H9 (cell line): Measurements from ENCODE around the gene MRPL37. TPM values are rescaled to one million over a fixed set of nuclear protein-coding genes. Genes with fewer than 3 reads are reported as not detected.

Experiments used
- DNase-seq: peaks from one replicate; pipeline ENCODE4 v3.0.0-alpha.2; 2017
- H2AFZ ChIP-seq: one replicate; pipeline ENCODE4 v1.6.1; 2013; ENCODE audit warnings: mild to moderate bottlenecking, low read length, control low read depth, moderate library complexity
- H2AK5ac ChIP-seq: 2 replicates; pipeline ENCODE4 v1.6.1; 2013; ENCODE audit warnings: low read length, control low read depth, mixed read lengths; ENCODE audit not compliant: insufficient read length
- H2BK120ac ChIP-seq: one replicate; pipeline ENCODE4 v1.6.1; 2013; ENCODE audit warnings: low read depth, mild to moderate bottlenecking, low read length, control low read depth, inconsistent platforms; ENCODE audit not compliant: poor library complexity, severe bottlenecking
- H2BK12ac ChIP-seq: 2 replicates; pipeline ENCODE4 v1.6.1; 2013; ENCODE audit warnings: low read length, control low read depth, mixed read lengths, low read depth; ENCODE audit not compliant: insufficient read length
- H2BK15ac ChIP-seq: 2 replicates; pipeline ENCODE4 v1.6.1; 2013; ENCODE audit warnings: low read depth, low read length, control low read depth
- H2BK20ac ChIP-seq: one replicate; pipeline ENCODE4 v1.6.1; 2013; ENCODE audit warnings: low read depth, mild to moderate bottlenecking, low read length, control low read depth, inconsistent platforms; ENCODE audit not compliant: poor library complexity, severe bottlenecking
- H2BK5ac ChIP-seq: 2 replicates; pipeline ENCODE4 v1.6.1; 2013; ENCODE audit warnings: low read length, control low read depth, mixed read lengths; ENCODE audit not compliant: insufficient read length
- H3K14ac ChIP-seq: 2 replicates; pipeline ENCODE4 v1.6.1; 2013; ENCODE audit warnings: low read length, control low read depth; ENCODE audit not compliant: insufficient read depth
- H3K18ac ChIP-seq: 2 replicates; pipeline ENCODE4 v1.6.1; 2013; ENCODE audit warnings: low read depth, mild to moderate bottlenecking, mixed read lengths, low read length, control low read depth; ENCODE audit not compliant: insufficient read length
- H3K23ac ChIP-seq: 2 replicates; pipeline ENCODE4 v1.6.1; 2013; ENCODE audit warnings: low read length, control low read depth, mixed read lengths, low read depth; ENCODE audit not compliant: insufficient read length
- H3K23me2 ChIP-seq: 2 replicates; pipeline ENCODE4 v1.6.1; 2013; ENCODE audit warnings: low read depth, mild to moderate bottlenecking, mixed read lengths, low read length, control low read depth; ENCODE audit not compliant: insufficient read length, poor library complexity, severe bottlenecking
- H3K27ac ChIP-seq: 2 replicates; pipeline ENCODE4 v1.5.1; 2013; ENCODE audit warnings: low read length, control low read depth, mixed read lengths, low read depth; ENCODE audit not compliant: insufficient read length
- H3K27me3 ChIP-seq: 2 replicates; pipeline ENCODE4 v1.6.1; 2013; ENCODE audit warnings: low read length, control low read depth, inconsistent platforms; ENCODE audit not compliant: insufficient read depth
- H3K4ac ChIP-seq: 2 replicates; pipeline ENCODE4 v1.6.1; 2013; ENCODE audit warnings: low read depth, mild to moderate bottlenecking, control low read depth, inconsistent platforms, low read length, moderate library complexity
- H3K4me1 ChIP-seq: 2 replicates; pipeline ENCODE4 v1.6.1; 2013; ENCODE audit warnings: low read length, control low read depth, inconsistent platforms; ENCODE audit not compliant: insufficient read depth
- H3K4me2 ChIP-seq: 2 replicates; pipeline ENCODE4 v1.6.1; 2013; ENCODE audit warnings: low read length, control low read depth, mixed read lengths; ENCODE audit not compliant: insufficient read length, insufficient read depth
- H3K56ac ChIP-seq: 2 replicates; pipeline ENCODE4 v1.6.1; 2013; ENCODE audit warnings: low read depth, mild to moderate bottlenecking, mixed read lengths, low read length, control low read depth; ENCODE audit not compliant: insufficient read length
- H3K79me1 ChIP-seq: 2 replicates; pipeline ENCODE4 v1.6.1; 2013; ENCODE audit warnings: low read depth, mild to moderate bottlenecking, moderate library complexity, low read length, control low read depth, inconsistent platforms; ENCODE audit not compliant: insufficient read depth, poor library complexity, severe bottlenecking
- H3K79me2 ChIP-seq: 2 replicates; pipeline ENCODE4 v1.6.1; 2013; ENCODE audit warnings: low read length, control low read depth, inconsistent platforms; ENCODE audit not compliant: insufficient read depth
- H3K9ac ChIP-seq: 2 replicates; pipeline ENCODE4 v1.6.1; 2013; ENCODE audit warnings: low read length, control low read depth, mixed read lengths; ENCODE audit not compliant: insufficient read length; ENCODE audit errors: extremely low read depth
- H3K9me3 ChIP-seq: one replicate; pipeline ENCODE4 v1.6.1; 2013; ENCODE audit warnings: low read depth, low read length, inconsistent platforms; ENCODE audit not compliant: control insufficient read depth
- H3T11ph ChIP-seq: one replicate; pipeline ENCODE4 v1.6.1; 2013; ENCODE audit warnings: mild to moderate bottlenecking, low read length, control low read depth, inconsistent platforms
- H4K20me1 ChIP-seq: one replicate; pipeline ENCODE4 v1.6.1; 2013; ENCODE audit not compliant: control insufficient read depth, insufficient read length, insufficient read depth
- H4K5ac ChIP-seq: 2 replicates; pipeline ENCODE4 v1.6.1; 2013; ENCODE audit warnings: low read depth, mild to moderate bottlenecking, mixed read lengths, low read length, control low read depth; ENCODE audit not compliant: insufficient read length
- H4K8ac ChIP-seq: replicated peaks from 2 replicates; pipeline ENCODE4 v1.6.1; 2013; ENCODE audit warnings: low read length, control low read depth, mixed read lengths, low read depth; ENCODE audit not compliant: insufficient read length
- H4K91ac ChIP-seq: 2 replicates; pipeline ENCODE4 v1.6.1; 2013; ENCODE audit warnings: low read depth, mild to moderate bottlenecking, moderate library complexity, mixed read lengths, low read length, control low read depth; ENCODE audit not compliant: insufficient read length
- H3K27ac Mint-ChIP-seq, 3 experiments: 2 replicates in 2 of 3; 3 replicates in 1 of 3; pipeline ENCODE4 v1.8.0; 2020 to 2021; ENCODE audit warnings: mixed read lengths in 3 of 3, mild to moderate bottlenecking in 1 of 3, moderate library complexity in 1 of 3
- H3K27me3 Mint-ChIP-seq: 2 replicates; pipeline ENCODE4 v1.8.0; 2021; ENCODE audit warnings: low read depth, mild to moderate bottlenecking, moderate library complexity, mixed read lengths
- H3K36me3 Mint-ChIP-seq, 3 experiments: 2 replicates in 2 of 3; 3 replicates in 1 of 3; pipeline ENCODE4 v1.8.0; 2020 to 2021; ENCODE audit warnings: low read depth in 3 of 3, mixed read lengths in 3 of 3; ENCODE audit not compliant: insufficient read depth in 1 of 3
- H3K4me1 Mint-ChIP-seq, 2 experiments: 2 replicates each; pipeline ENCODE4 v1.8.0; 2020; ENCODE audit warnings: mixed read lengths in 2 of 2
- H3K4me3 Mint-ChIP-seq, 2 experiments: 2 replicates in 1 of 2; 3 replicates in 1 of 2; pipeline ENCODE4 v1.8.0; 2020 to 2021; ENCODE audit warnings: mild to moderate bottlenecking in 2 of 2, mixed read lengths in 2 of 2, moderate library complexity in 1 of 2
- H3K9me3 Mint-ChIP-seq, 2 experiments: 2 replicates in 1 of 2; 3 replicates in 1 of 2; pipeline ENCODE4 v1.8.0; 2020; ENCODE audit warnings: mild to moderate bottlenecking in 2 of 2, mixed read lengths in 2 of 2, moderate library complexity in 1 of 2
- CTCF ChIP-seq: fragments of 200-600 bp; sonication (generic); conservative IDR thresholded peaks from 3 replicates; pipeline ENCODE4 v1.8.0; 2021; ENCODE audit warnings: antibody characterized with exemption, mild to moderate bottlenecking
- WGBS: extraction: QIAGEN DNeasy Blood & Tissue Kit; methylation state at CpG from one replicate; pipeline ENCODE4 v1.1.7; 2013; ENCODE audit warnings: missing lambda C conversion rate, low lambda C conversion rate, mixed read lengths; ENCODE audit not compliant: insufficient read length; ENCODE audit errors: extremely low coverage; 5-methylcytosine and 5-hydroxymethylcytosine counted together
- total RNA-seq: library from RNA; stranded (reverse); gene quantifications from 2 replicates; pipeline ENCODE4 v1.2.1, GENCODE V29; 2021

Gene MRPL37
- total RNA-seq, 1 experiment from 2014 or later = 123 TPM

- Histone ChIP-seq H3K27me3 (no peaks in the 10 kb centered on the region), H4K91ac (no peak overlapping the region), H3K23me2 (no peaks in the 10 kb centered on the region), H3K4ac (no peak overlapping the region), H2BK120ac (no peak overlapping the region), H2BK12ac (no peak overlapping the region), H3K18ac (no peak overlapping the region), H4K20me1 (no peaks in the 10 kb centered on the region), H3T11ph (no peak overlapping the region), H2AK5ac (no peak overlapping the region), H2BK5ac (no peak overlapping the region), H3K23ac (no peak overlapping the region), H3K14ac (no peak overlapping the region), H3K79me1 (peaks cover 2% of the 10 kb centered on the region), H3K4me1 (no peaks in the 10 kb centered on the region), H3K56ac (no peak overlapping the region), H4K5ac (no peak overlapping the region), H3K9ac (no peak overlapping the region), H3K4me2 (no peak overlapping the region), H3K27ac (no peak overlapping the region), H2BK15ac (no peak overlapping the region), H2BK20ac (no peak overlapping the region), H2AFZ (no peak overlapping the region), H3K9me3 (no peaks in the 10 kb centered on the region), H4K8ac (no peak overlapping the region), H3K79me2 (no peaks in the 10 kb centered on the region)
- TF ChIP-seq CTCF = no peak
- Mint-ChIP-seq H3K9me3 (no peaks in the 10 kb centered on the region), H3K36me3 (peaks cover 6 to 7% (median 7%) of the 10 kb centered on the region in 3 experiments; a peak in 3 of 7 replicates), H3K27me3 (no peaks in the 10 kb centered on the region), H3K4me1 (peaks cover 3 to 4% of the 10 kb centered on the region in 2 experiments; a peak in 2 of 4 replicates), H3K4me3 (no peak overlapping the region), H3K27ac (no peak overlapping the region)
- WGBS = no CpG with 5 or more reads among the region's 5 CpGs
- no peak for DNase-seq
These were observed 66.9 kb downstream of the MRPL37 start for GRCh38 chr1:54266908-54267307.

Other genes with a start within 250 kb of the MRPL37 start
- gene LDLRAD1, start 182.0 kb upstream of the MRPL37 start, total RNA-seq = not detected in 2 replicates
- gene TMEM59, start 147.0 kb upstream of the MRPL37 start, total RNA-seq = 111 and 131 TPM in 2 replicates
- 4.8 and 5.3 TPM in 2 replicates for gene TCEANC2, start 146.6 kb upstream of the MRPL37 start, total RNA-seq
- gene CDCP2, start 47.2 kb upstream of the MRPL37 start, total RNA-seq = not detected in 2 replicates
- gene CYB5RL, start 137 bp upstream of the MRPL37 start, total RNA-seq = 12.3 and 12.6 TPM in 2 replicates
- gene SSBP3, start 206.2 kb downstream of the MRPL37 start, total RNA-seq = 119 and 126 TPM in 2 replicates